Activated CD4-positive, alpha-beta memory T cell treated with anti-CD3 and anti-CD28 coated beads, Interleukin-2, amount 10 ng/mL, durations not matched to agents 7 days and 5 days (primary cell): ENCODE measurements around the gene GABBR2. TPM values are rescaled to one million over a fixed set of nuclear protein-coding genes. Genes with fewer than 3 reads are reported as not detected.
"Not testable (repeated sequence)": the region's sequence is repeated elsewhere in the genome, so short reads cannot be mapped to it uniquely, and the experiment has no call there.

Experiments
- CTCF ChIA-PET: fragments of 350-600 bp; sonication (Branson Sonifier 250); formaldehyde crosslinking; loops from one replicate; lab custom pipeline; 2021; ENCODE audit warnings: antibody characterized with exemption, inconsistent platforms; lab: Charles Lee
- POLR2A ChIA-PET: fragments of 350-600 bp; sonication (Branson Sonifier 250); formaldehyde crosslinking; loops from one replicate; lab custom pipeline; 2021; ENCODE audit warnings: antibody characterized with exemption; lab: Charles Lee
- DNase-seq: peaks from one replicate; pipeline ENCODE4 v3.0.0-alpha.2; 2020
- H3K27ac Mint-ChIP-seq: one replicate; pipeline ENCODE4 v1.8.0; 2021; ENCODE audit warnings: mild to moderate bottlenecking, mixed read lengths
- H3K27me3 Mint-ChIP-seq: one replicate; pipeline ENCODE4 v1.8.0; 2021; ENCODE audit warnings: mixed read lengths
- H3K36me3 Mint-ChIP-seq: one replicate; pipeline ENCODE4 v1.8.0; 2021; ENCODE audit warnings: low read depth, mixed read lengths
- H3K4me1 Mint-ChIP-seq: one replicate; pipeline ENCODE4 v1.8.0; 2021; ENCODE audit warnings: mixed read lengths
- H3K4me3 Mint-ChIP-seq: one replicate; pipeline ENCODE4 v1.8.0; 2021; ENCODE audit warnings: mild to moderate bottlenecking, mixed read lengths
- H3K9me3 Mint-ChIP-seq: one replicate; pipeline ENCODE4 v1.8.0; 2021; ENCODE audit warnings: mixed read lengths
- total RNA-seq, 2 experiments: library from RNA; stranded (reverse); gene quantifications; one replicate each; pipeline ENCODE4 v1.2.3, GENCODE V29; 2021

GABBR2 gene
- total RNA-seq, 2 experiments from 2014 or later, result not detected

DNA sequence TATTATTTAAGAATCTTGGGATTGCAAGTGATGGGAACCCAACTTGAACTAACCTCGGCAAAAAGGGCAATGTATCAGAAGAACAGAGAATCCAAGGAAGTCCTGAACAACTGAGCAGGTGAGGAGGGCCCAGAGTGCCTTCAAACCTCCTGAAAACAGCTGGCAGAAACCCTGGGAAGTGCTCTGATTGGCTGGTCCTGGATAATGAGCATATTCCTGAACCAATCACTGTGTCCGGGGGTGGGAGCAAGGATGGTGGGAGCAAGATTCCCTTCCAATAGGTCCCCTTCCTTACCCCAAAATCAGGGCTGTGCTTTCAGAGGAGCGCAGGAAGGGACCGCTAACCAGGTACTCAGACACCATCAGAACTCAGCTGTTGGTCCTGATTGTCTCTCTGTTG lies 421.4 kb downstream of the GABBR2 start:
- no peak for DNase-seq
- H3K36me3 Mint-ChIP-seq, result no peaks in the 10 kb centered on the region
- H3K27me3 Mint-ChIP-seq, result peaks cover 7% of the 10 kb centered on the region
- H3K9me3 Mint-ChIP-seq, result no peaks in the 10 kb centered on the region
- POLR2A ChIA-PET, result no interaction called here
- H3K4me1 Mint-ChIP-seq, result no peaks in the 10 kb centered on the region
- CTCF ChIA-PET, result no interaction called here
- H3K4me3 Mint-ChIP-seq, result no peak overlapping the region
- H3K27ac Mint-ChIP-seq, result no peak overlapping the region

DNA sequence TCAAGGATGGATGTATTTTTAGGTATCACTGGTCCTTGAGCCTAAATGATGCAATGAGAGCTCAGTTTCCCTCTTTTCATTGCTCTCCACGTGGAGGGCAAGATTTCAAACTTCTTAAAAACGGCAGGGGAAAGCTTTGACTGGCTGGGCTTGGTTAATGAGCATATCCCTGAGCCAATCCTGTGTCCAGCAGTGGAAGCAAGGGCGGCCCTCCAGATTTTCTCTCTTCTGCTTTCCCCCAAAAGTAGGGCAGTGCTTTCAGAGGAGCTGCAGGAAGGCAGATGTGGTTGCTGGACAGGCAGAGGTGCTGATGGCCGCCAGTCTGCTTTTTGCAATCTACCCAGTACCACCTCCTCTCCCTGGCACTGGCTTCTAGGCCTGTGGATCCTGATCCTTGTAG lies 423.3 kb downstream of the GABBR2 start:
- ChIA-PET CTCF (no interaction called here), POLR2A (no interaction called here)
- no peaks in the 10 kb centered on the region for H3K36me3 Mint-ChIP-seq
- no peak overlapping the region for H3K4me3 Mint-ChIP-seq
- no peak for DNase-seq
- no peak overlapping the region for H3K27ac Mint-ChIP-seq
- H3K9me3 Mint-ChIP-seq, result no peaks in the 10 kb centered on the region
- no peaks in the 10 kb centered on the region for H3K4me1 Mint-ChIP-seq
- H3K27me3 Mint-ChIP-seq, result peaks cover 19% of the 10 kb centered on the region

DNA sequence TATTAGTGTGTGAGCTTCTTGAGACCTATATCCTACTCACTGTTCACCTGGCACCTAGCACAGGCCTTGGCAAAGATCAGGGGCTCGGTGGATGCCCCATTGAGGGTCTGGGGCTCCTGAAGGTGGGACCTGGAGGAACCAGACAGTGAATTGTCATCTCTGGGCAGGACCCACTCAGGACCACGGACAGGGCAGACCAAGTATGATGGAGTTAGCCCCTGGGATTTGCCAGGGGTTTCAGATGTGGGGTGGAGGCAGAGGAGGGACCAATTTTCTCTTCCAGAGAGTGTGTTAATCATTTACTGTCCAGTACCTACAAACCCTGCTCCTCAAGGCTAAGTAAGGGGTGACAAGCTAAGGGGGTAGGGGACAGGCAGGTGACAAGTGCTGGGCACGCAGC lies 424.0 kb downstream of the GABBR2 start:
- Mint-ChIP-seq H3K27me3 (peaks cover 19% of the 10 kb centered on the region), H3K4me3 (no peak overlapping the region), H3K36me3 (no peaks in the 10 kb centered on the region), H3K9me3 (no peaks in the 10 kb centered on the region), H3K27ac (no peak overlapping the region), H3K4me1 (no peaks in the 10 kb centered on the region)
- CTCF ChIA-PET, result no interaction called here
- no peak for DNase-seq
- POLR2A ChIA-PET, result no interaction called here

DNA sequence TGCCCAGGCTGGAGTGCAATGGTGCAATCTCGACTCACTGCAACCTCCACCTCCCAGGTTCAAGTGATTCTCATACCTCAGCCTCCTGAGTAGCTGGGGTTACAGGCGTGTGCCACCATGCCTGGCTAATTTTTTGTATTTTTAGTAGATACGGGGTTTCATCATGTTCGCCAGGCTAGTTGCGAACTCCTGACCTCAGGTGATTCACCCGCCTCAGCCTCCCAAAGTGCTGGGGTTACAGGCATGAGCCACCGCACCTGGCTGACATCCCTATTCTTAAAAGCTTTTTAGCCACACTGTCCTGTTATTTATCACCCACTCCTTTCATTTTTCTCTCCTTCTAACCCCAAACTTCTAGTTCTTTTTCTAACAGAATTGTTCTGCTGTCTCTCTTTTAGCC lies 425.6 kb downstream of the GABBR2 start:
- POLR2A ChIA-PET, H3K9me3 Mint-ChIP-seq, H3K36me3 Mint-ChIP-seq, DNase-seq, H3K4me1 Mint-ChIP-seq, H3K27ac Mint-ChIP-seq, H3K4me3 Mint-ChIP-seq: not testable (repeated sequence)
- CTCF ChIA-PET, result interaction anchor here (1.1 kb wide), 1 partner anchor 173 kb away, joined by 3 read pairs; no protein-coding TSS in a partner anchor
- H3K27me3 Mint-ChIP-seq, result peaks cover 27% of the 10 kb centered on the region

DNA sequence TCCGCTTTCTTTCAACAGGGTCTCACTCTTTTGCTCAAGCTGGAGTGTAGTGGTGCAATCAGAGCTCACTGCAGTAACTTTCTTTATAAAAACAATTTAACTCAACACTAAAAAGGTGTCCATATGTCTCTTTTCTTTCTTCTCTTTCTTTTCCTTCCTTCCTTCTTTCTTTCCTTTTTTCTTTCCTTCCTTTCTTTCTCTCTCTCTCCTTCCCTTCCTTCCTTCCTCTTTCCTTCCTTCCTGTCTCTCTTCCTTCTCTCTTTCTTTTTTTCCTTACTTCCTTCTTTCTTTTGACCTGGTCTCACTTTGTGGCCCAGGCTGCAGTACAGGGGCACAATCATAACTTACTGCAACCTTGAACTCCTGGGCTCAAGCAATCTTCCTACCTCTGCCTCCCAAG lies 427.5 kb downstream of the GABBR2 start:
- H3K9me3 Mint-ChIP-seq, result no peaks in the 10 kb centered on the region
- ChIA-PET CTCF (interaction anchor here (0.9 kb wide), 1 partner anchor 35 kb away, joined by 3 read pairs; no protein-coding TSS in a partner anchor), POLR2A (no interaction called here)
- no peak overlapping the region for H3K4me3 Mint-ChIP-seq
- no peak for DNase-seq
- peaks cover 40% of the 10 kb centered on the region for H3K27me3 Mint-ChIP-seq
- H3K36me3 Mint-ChIP-seq, result no peaks in the 10 kb centered on the region
- H3K27ac Mint-ChIP-seq, result no peak overlapping the region
- H3K4me1 Mint-ChIP-seq, result no peaks in the 10 kb centered on the region

DNA sequence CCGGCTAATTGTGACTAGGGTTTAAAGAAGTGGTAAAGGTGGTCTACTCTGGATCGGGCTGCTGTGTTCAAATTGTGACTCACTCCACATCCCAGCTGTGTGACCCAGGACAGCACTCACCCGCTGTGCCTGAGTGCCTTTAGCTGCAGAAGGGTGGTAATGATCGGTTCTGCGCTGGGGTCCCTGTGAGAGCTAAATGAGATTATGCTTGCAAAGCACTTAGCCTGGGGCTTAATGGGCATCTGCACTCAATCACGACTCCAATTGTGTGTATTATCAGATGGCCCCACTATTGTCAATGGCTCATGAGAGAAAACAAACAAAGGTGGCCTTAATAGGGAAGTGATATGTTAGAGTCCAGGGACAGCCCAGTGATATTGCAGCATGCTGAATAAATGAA lies 428.2 kb downstream of the GABBR2 start:
- no peak for DNase-seq
- H3K4me1 Mint-ChIP-seq, result no peaks in the 10 kb centered on the region
- no peaks in the 10 kb centered on the region for H3K9me3 Mint-ChIP-seq
- H3K4me3 Mint-ChIP-seq, result no peak overlapping the region
- H3K27ac Mint-ChIP-seq, result no peak overlapping the region
- H3K36me3 Mint-ChIP-seq, result no peaks in the 10 kb centered on the region
- ChIA-PET CTCF (interaction anchor here (0.9 kb wide), 1 partner anchor 35 kb away, joined by 3 read pairs; no protein-coding TSS in a partner anchor), POLR2A (no interaction called here)
- peaks cover 42% of the 10 kb centered on the region for H3K27me3 Mint-ChIP-seq

DNA sequence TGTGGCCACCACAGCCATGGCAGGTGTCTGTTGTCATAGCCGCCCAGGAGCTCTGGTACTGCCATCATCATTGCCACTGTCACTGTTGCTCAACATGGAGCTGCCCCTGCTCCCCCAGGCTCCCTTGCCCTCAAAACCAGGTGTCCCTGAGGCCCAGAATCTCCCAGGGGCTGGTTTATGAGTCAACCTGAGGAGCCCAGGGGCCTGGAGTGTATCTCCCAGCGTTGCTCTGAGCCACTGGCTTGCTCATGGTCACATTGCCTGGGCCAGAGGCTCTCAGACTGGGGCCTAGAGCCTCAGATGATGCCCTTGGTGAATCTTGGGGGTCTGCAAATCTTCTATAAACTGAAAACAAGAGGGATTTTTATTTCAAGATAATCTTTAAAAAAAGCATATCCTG lies 428.6 kb downstream of the GABBR2 start:
- Mint-ChIP-seq H3K4me1 (no peaks in the 10 kb centered on the region), H3K27me3 (peaks cover 45% of the 10 kb centered on the region), H3K9me3 (no peaks in the 10 kb centered on the region), H3K4me3 (no peak overlapping the region), H3K27ac (no peak overlapping the region), H3K36me3 (no peaks in the 10 kb centered on the region)
- POLR2A ChIA-PET, result no interaction called here
- DNase-seq, result no peak
- CTCF ChIA-PET, result no interaction called here

DNA sequence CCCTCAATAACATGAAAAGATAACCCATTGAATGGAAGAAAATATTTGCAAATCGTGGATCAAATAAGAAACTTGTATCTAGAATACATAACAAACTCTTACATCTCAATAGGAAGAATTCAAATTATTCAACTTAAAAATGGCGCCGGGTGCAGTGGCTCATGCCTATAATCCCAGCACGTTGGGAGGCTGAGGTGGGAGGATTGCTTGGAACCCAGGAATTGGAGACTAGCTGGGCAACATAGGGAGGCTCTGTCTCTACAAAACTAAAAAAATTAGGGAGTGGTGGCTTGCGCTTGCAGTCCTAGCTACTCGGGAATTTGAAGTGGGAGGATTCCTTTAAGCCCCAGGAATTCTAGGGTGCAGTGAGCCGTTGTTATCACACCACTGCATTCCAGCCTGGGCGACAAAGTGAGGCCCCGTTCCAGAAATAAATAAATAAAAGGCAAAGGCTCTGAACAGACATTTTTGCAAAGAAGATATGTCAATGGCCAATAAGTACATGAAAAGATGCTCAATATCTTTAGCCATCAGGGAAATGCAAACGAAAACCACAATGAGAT lies 431.7 kb downstream of the GABBR2 start:
- ChIA-PET CTCF (interaction anchor here (1.1 kb wide), 1 partner anchor 84 kb away, joined by 3 read pairs; no protein-coding TSS in a partner anchor), POLR2A (interaction anchor here (1.3 kb wide), 1 partner anchor 20 kb away, joined by 5 read pairs; no protein-coding TSS in a partner anchor)

DNA sequence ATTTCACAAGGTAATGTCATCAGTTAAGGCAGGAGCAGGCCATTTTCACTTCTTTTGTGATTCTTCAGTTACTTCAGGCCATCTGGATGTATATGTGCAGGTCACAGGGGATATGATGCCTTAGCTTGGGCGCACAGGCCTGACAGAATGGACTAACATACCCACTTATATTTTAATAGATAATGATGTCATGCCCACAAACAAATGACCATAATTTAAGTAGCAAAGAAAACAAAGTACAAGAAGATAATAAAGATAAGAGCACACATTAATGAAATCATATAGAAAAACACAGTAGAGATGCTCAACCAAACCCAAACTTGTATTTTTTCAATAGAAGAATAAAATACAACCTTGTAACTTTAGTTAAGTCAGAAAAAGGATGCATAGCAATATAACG lies 433.6 kb downstream of the GABBR2 start:
- Mint-ChIP-seq H3K27me3 (peaks cover 52% of the 10 kb centered on the region), H3K27ac (no peak overlapping the region)

More for the DNA sequence above, 431.7 kb downstream of the GABBR2 start:
- Mint-ChIP-seq H3K27me3 (peaks cover 51% of the 10 kb centered on the region), H3K4me3 (no peak overlapping the region), H3K4me1 (no peaks in the 10 kb centered on the region), H3K27ac (no peak overlapping the region), H3K36me3 (no peaks in the 10 kb centered on the region), H3K9me3 (no peaks in the 10 kb centered on the region)
- DNase-seq, result no peak

DNA sequence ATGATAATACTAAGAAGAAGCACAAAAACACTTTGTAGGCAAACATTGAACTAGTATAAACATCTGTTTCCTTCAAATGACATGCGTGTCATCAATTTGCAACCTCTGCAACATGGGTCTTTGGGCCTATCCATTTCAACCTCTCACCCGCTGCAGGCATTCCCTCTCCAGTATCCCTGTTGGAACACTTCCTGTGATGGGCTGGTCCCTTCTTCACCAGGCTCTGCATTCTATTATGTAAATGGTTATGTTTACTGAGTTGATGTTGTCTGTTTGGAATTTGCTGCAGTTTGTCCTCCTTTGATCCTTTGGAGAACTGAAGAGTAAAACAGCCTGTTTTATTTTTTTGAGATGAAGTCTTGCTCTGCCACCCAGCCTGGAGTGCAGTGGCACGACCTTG lies 436.7 kb downstream of the GABBR2 start:
- peaks cover 69% of the 10 kb centered on the region for H3K27me3 Mint-ChIP-seq
- CTCF ChIA-PET, result no interaction called here
- no peaks in the 10 kb centered on the region for H3K4me1 Mint-ChIP-seq
- DNase-seq, result no peak
- POLR2A ChIA-PET, result no interaction called here
- no peaks in the 10 kb centered on the region for H3K9me3 Mint-ChIP-seq
- H3K27ac Mint-ChIP-seq, result no peak overlapping the region
- H3K36me3 Mint-ChIP-seq, result no peaks in the 10 kb centered on the region
- H3K4me3 Mint-ChIP-seq, result no peak overlapping the region

More for the DNA sequence above, 433.6 kb downstream of the GABBR2 start:
- no peaks in the 10 kb centered on the region for H3K36me3 Mint-ChIP-seq
- ChIA-PET POLR2A (no interaction called here), CTCF (no interaction called here)
- H3K4me1 Mint-ChIP-seq, result no peaks in the 10 kb centered on the region
- H3K4me3 Mint-ChIP-seq, result no peak overlapping the region
- DNase-seq, result no peak
- no peaks in the 10 kb centered on the region for H3K9me3 Mint-ChIP-seq

DNA sequence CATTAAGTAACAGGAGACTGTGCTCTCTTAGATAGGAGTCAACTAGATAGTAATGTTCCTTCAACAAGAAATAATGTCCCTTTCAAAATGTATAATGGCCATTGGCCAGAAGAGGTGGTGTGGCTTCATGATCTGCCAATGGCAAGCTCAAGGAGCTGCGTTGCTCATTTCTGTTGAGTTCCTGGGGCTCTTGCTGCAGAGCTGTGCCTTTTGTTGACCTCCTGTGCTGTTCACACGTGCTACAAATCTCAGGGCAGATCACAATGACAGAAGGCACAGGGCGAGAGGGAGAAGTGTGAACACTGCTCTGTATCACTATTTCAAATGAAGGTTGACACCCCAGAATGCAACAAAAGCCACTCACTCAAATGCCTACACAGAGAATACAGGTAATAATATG lies 437.3 kb downstream of the GABBR2 start:
- peaks cover 65% of the 10 kb centered on the region for H3K27me3 Mint-ChIP-seq
- POLR2A ChIA-PET, result no interaction called here

DNA sequence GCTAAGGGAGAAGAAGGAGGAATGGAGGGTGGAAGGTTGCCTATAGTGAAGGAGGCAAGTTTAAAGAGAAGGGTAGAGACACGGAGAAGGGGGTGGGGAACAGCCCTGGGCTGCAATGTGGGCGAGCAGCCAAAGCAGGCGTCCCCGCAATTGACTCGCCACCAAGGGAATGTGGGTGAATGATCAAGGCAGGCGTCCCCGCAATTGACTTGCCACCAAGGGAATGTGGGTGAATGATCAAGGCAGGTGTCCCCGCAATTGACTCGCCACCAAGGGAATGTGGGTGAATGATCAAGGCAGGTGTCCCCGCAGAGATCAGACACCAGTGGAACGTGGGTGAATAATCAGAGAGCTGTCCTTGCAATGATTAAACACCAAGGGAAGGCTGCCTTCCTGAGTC lies 438.5 kb downstream of the GABBR2 start:
- H3K4me1 Mint-ChIP-seq, CTCF ChIA-PET, H3K4me3 Mint-ChIP-seq, DNase-seq, H3K36me3 Mint-ChIP-seq, H3K9me3 Mint-ChIP-seq, H3K27ac Mint-ChIP-seq: not testable (repeated sequence)
- POLR2A ChIA-PET, result interaction anchor here (0.8 kb wide), 1 partner anchor 13 kb away, joined by 3 read pairs; no protein-coding TSS in a partner anchor
- H3K27me3 Mint-ChIP-seq, result peaks cover 63% of the 10 kb centered on the region

More for the DNA sequence above, 437.3 kb downstream of the GABBR2 start:
- CTCF ChIA-PET, result no interaction called here
- H3K4me1 Mint-ChIP-seq, result no peaks in the 10 kb centered on the region
- H3K9me3 Mint-ChIP-seq, result no peaks in the 10 kb centered on the region
- H3K27ac Mint-ChIP-seq, result no peak overlapping the region
- no peak overlapping the region for H3K4me3 Mint-ChIP-seq
- H3K36me3 Mint-ChIP-seq, result no peaks in the 10 kb centered on the region
- no peak for DNase-seq

DNA sequence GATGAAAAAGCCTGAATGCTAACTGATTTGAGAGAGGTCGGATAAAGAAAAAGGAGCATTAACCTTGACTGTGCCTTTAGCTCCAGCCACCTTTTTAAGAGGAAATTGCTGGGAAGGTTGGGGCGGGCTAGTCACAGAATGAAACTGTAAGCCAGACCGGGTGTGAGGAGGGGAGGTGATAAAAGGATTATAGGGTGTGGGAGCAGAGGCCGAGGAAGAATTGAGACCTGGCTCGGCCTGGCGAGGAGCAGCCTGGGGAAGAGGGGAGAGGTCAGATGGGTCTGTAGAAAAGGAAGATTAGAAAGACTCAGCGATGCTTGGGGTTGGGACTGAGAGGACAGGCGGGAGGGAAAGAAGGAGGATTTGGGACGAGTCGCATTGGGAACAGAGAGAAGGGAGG lies 439.1 kb downstream of the GABBR2 start:
- H3K27me3 Mint-ChIP-seq, result peaks cover 60% of the 10 kb centered on the region
- POLR2A ChIA-PET, H3K4me1 Mint-ChIP-seq, H3K4me3 Mint-ChIP-seq, H3K27ac Mint-ChIP-seq, DNase-seq, H3K36me3 Mint-ChIP-seq, CTCF ChIA-PET, H3K9me3 Mint-ChIP-seq: not testable (repeated sequence)

DNA sequence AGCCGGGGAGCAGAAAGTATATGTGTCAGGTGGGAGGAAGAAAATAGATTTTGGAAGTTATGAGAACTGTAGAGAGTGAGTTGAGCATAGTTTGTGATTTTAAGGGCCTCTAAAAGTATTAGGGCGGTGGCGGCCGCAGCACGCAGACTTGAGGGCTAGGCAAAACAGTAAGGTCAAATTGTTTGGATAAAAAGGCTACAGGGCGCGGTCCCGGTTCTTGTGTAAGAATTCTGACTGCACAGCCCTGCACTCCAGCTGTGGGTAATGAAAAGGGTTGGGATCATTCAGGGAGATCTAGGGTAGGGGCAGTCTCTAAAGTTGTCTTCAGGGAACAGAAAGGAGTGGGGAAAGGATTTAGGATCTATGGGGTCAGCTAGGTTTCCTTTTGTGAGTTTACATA lies 441.2 kb downstream of the GABBR2 start:
- POLR2A ChIA-PET, CTCF ChIA-PET, H3K36me3 Mint-ChIP-seq, H3K4me1 Mint-ChIP-seq, DNase-seq, H3K27ac Mint-ChIP-seq, H3K4me3 Mint-ChIP-seq, H3K9me3 Mint-ChIP-seq: not testable (repeated sequence)
- peaks cover 55% of the 10 kb centered on the region for H3K27me3 Mint-ChIP-seq
